PFSK-1 (cell line): ENCODE measurements around the gene KIF5B.

Source experiments
- FOXP2 ChIP-seq: optimal IDR thresholded peaks from 2 replicates; pipeline ENCODE3; 2011; ENCODE audit warnings: borderline replicate concordance, control low read depth, inconsistent platforms; ENCODE audit not compliant: insufficient read depth; ENCODE audit errors: extremely low read length, extremely low read depth
- POLR2AphosphoS5 ChIP-seq: IDR thresholded peaks from 2 replicates; pipeline ENCODE4 v1.6.1; 2012; ENCODE audit warnings: low read depth, mild to moderate bottlenecking, control low read depth, low read length, moderate library complexity
- SIN3A ChIP-seq: IDR thresholded peaks from 2 replicates; pipeline ENCODE4 v1.6.1; 2012; ENCODE audit warnings: mild to moderate bottlenecking, low read length, moderate library complexity, borderline replicate concordance; ENCODE audit not compliant: insufficient read depth
- TAF1 ChIP-seq: IDR thresholded peaks from 2 replicates; pipeline ENCODE4 v1.6.1; 2012; ENCODE audit warnings: low read length, control low read depth, borderline replicate concordance; ENCODE audit not compliant: insufficient read depth
- TF ChIP-seq, protein P1 (sequence below), 2 experiments: IDR thresholded peaks; 2 replicates each; pipeline versions ENCODE4 v1.6.1 to v1.8.0; 2011 to 2012; ENCODE audit warnings: low read depth in 2 of 2, low read length in 2 of 2, control low read depth in 1 of 2, inconsistent platforms in 1 of 2, mild to moderate bottlenecking in 1 of 2, moderate library complexity in 1 of 2; ENCODE audit not compliant: insufficient read depth in 1 of 2

The KIF5B gene

DNA sequence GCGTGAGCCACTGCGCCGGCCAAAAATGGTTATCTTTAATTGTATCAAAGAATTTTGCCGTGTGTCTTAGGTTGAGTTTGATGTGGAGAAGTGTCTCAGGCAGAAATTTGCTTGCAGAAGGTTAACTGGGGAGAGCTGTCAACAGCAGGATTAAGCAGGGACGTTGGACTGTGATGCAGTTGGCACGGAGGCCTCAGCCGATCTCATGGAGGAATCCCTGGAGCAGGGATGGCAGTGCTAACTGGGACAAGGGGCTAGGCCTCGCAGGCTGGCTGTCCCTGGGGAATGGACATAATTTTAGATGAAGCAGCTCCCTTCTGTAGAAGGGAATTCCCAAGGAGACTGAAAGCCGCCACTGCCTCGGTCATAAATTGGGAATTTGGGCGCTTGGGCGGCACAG lies 12.3 kb upstream of the KIF5B start:
- TF ChIP-seq, protein P1, sequence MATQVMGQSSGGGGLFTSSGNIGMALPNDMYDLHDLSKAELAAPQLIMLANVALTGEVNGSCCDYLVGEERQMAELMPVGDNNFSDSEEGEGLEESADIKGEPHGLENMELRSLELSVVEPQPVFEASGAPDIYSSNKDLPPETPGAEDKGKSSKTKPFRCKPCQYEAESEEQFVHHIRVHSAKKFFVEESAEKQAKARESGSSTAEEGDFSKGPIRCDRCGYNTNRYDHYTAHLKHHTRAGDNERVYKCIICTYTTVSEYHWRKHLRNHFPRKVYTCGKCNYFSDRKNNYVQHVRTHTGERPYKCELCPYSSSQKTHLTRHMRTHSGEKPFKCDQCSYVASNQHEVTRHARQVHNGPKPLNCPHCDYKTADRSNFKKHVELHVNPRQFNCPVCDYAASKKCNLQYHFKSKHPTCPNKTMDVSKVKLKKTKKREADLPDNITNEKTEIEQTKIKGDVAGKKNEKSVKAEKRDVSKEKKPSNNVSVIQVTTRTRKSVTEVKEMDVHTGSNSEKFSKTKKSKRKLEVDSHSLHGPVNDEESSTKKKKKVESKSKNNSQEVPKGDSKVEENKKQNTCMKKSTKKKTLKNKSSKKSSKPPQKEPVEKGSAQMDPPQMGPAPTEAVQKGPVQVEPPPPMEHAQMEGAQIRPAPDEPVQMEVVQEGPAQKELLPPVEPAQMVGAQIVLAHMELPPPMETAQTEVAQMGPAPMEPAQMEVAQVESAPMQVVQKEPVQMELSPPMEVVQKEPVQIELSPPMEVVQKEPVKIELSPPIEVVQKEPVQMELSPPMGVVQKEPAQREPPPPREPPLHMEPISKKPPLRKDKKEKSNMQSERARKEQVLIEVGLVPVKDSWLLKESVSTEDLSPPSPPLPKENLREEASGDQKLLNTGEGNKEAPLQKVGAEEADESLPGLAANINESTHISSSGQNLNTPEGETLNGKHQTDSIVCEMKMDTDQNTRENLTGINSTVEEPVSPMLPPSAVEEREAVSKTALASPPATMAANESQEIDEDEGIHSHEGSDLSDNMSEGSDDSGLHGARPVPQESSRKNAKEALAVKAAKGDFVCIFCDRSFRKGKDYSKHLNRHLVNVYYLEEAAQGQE (IDR thresholded peaks at IDR 0.05; ENCODE audit: insufficient read depth in 1 of 2, low read depth in 2 of 2, low read length in 2 of 2): no peak
- TF ChIP-seq SIN3A (no peak), POLR2AphosphoS5 (no peak), TAF1 (no peak), FOXP2 (no peak)

DNA sequence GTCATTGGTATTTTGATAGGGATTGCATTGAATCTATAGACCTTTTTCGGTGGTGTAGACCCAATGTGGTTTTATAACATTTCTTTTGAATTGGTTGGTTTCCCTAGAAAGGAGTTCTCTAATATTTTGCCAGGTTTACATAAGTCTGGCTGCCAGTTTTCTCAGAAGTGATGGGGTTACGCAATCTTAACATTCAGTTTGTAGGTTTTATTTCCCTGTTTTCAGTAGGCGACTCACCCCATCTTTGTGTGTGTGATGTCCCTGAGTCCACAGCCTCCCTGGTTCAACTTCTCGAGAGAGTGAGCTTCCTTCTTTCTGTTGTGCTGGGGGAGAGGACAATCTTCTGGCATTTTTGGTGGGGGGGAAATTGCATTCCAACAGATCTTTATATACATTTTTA lies 9.6 kb upstream of the KIF5B start:
- TF ChIP-seq SIN3A: no peak
- TF ChIP-seq TAF1: no peak
- TF ChIP-seq, protein P1 (IDR thresholded peaks at IDR 0.05; ENCODE audit: insufficient read depth in 1 of 2, low read depth in 2 of 2, low read length in 2 of 2): no peak
- TF ChIP-seq FOXP2: no peak
- TF ChIP-seq POLR2AphosphoS5: no peak

DNA sequence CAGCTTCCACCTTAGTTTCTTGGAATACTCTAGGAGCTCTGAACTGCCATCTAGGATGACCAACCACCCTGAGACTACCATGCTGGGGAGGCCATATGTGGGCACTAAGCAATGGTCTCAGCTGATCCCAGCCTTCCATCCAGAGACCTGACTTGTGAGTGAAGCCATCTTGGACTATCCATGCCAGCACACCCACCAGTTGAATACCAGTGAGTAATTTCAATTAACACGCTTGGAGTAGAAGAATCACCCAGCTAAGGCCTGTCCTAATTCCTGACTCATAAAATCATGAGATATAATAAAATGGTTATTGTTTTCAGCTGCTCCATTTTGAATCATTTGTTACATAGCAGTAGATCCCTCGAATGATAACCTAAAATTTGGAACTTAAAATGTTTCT lies 5.2 kb upstream of the KIF5B start:
- TF ChIP-seq SIN3A (no peak), POLR2AphosphoS5 (no peak), TAF1 (no peak), FOXP2 (no peak)
- TF ChIP-seq, protein P1 (IDR thresholded peaks at IDR 0.05; ENCODE audit: insufficient read depth in 1 of 2, low read depth in 2 of 2, low read length in 2 of 2): no peak

DNA sequence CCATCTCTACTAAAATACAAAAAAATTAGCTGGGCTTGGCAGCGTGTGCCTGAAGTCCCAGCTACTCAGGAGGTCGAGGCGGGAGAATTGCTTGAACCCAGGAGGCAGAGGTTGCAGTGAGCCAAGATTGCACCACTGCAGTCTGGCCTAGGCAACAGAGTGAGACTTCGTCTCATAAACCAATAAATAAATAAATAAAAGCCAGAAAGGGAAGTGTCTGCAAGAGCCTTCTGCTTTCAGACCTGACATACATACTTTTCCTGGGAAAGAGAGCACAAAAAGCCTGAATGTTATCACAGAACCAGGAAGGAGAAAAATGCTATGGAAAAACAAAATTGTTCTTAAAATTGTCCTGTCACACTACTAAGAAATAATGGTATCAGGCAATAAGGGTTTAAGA lies 4.1 kb upstream of the KIF5B start:
- TF ChIP-seq POLR2AphosphoS5 (no peak), SIN3A (no peak), FOXP2 (no peak), TAF1 (no peak)
- TF ChIP-seq, protein P1 (IDR thresholded peaks at IDR 0.05; ENCODE audit: insufficient read depth in 1 of 2, low read depth in 2 of 2, low read length in 2 of 2): no peak

DNA sequence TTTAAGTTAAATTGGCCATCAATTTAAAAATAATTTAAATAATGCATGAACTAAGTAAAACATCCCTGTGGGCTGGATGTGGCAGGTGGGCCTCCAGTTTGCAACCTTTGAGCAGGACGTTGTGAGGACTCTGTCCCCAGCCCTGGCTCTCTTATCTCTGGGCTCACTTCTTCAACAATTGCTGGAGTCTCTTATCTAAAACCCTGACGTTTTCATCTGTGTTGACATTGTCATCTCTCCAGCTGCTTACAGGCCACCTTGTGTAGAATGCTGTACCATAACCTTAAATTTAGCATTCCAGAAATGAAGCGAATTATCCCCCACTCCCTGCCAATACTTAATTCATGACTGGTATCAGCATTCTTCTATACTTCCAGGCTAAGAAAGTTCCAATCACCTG lies 3.2 kb upstream of the KIF5B start:
- TF ChIP-seq SIN3A: no peak
- TF ChIP-seq TAF1: no peak
- TF ChIP-seq, protein P1 (IDR thresholded peaks at IDR 0.05; ENCODE audit: insufficient read depth in 1 of 2, low read depth in 2 of 2, low read length in 2 of 2): no peak
- TF ChIP-seq POLR2AphosphoS5: no peak
- TF ChIP-seq FOXP2: no peak
